ENCODE results near the gene UVRAG.

UVRAG gene

DNA sequence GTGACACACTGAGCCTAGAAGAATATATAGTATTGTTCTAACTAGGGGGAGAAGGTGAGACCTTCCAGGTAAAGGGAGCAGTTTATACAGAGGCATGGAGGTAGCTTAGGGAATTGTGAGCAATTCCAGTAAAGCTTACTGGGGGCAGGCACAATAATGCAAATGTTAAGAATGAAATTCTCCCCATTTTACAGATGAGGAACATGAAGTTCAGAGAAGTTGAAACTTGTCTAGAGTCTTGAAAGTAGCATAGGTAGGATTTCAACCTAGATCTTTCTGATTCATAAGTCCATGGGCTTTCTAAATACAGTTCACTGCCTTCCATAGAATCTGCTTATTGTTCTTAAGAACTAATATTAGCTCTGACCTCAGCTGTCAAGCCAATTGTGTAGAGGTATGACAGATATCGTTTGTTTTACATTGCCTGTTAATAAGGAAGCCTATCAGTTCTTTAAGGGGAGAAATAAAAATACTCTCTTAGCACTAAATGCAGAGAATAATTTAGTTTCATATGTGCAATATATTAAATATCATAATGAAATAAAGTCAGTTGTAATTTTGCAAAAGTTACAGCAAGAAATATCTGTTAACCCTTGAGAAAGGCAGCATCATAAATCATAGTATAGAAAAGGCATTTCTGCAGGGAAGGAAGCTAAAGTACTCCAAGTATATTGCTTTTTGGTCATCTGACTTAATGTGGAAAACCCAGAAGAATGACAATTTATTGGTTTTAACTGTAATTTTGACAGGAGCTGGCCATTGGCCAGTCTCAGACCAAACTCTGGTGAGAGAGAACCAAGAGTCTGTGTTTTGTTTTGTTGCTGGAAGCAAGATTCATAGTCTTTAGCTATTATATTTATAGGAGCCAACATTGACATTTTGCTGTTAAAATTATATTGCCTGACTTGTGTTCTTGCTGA lies 181.8 kb downstream of the UVRAG start:
- DNase-seq (ENCODE audit: low read depth), result no peak
- H3K4me3 ChIP-seq (ENCODE audit: low read depth, low read length), result no peak overlapping the region
- TF ChIP-seq, protein P1, sequence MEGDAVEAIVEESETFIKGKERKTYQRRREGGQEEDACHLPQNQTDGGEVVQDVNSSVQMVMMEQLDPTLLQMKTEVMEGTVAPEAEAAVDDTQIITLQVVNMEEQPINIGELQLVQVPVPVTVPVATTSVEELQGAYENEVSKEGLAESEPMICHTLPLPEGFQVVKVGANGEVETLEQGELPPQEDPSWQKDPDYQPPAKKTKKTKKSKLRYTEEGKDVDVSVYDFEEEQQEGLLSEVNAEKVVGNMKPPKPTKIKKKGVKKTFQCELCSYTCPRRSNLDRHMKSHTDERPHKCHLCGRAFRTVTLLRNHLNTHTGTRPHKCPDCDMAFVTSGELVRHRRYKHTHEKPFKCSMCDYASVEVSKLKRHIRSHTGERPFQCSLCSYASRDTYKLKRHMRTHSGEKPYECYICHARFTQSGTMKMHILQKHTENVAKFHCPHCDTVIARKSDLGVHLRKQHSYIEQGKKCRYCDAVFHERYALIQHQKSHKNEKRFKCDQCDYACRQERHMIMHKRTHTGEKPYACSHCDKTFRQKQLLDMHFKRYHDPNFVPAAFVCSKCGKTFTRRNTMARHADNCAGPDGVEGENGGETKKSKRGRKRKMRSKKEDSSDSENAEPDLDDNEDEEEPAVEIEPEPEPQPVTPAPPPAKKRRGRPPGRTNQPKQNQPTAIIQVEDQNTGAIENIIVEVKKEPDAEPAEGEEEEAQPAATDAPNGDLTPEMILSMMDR (IDR thresholded peaks at IDR 0.05; ENCODE audit: control insufficient read depth, extremely low read depth, insufficient read depth), result no peak

DNA sequence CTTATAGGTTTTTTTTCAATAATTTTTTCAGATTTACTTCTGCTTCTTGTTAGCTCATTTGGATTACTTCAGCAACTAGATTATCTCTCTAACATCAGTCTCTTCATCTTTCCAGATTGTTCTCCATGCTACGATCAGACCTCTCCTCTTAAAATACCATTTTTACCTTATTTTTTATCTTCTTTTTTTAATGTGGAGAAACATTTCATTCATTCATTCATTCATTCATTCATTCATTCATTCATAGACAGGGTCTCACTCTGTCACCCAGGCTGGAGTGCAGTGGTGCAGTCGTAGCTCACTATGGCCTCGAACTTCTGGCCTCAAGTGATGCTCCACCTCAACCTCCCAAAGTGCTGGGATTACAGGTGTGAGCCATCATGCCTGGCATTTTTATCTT lies 189.4 kb downstream of the UVRAG start:
- TF ChIP-seq, protein P1 (IDR thresholded peaks at IDR 0.05; ENCODE audit: control insufficient read depth, extremely low read depth, insufficient read depth), result no peak
- DNase-seq (ENCODE audit: low read depth), result no peak
- no peak overlapping the region for H3K4me3 ChIP-seq (ENCODE audit: low read depth, low read length)

DNA sequence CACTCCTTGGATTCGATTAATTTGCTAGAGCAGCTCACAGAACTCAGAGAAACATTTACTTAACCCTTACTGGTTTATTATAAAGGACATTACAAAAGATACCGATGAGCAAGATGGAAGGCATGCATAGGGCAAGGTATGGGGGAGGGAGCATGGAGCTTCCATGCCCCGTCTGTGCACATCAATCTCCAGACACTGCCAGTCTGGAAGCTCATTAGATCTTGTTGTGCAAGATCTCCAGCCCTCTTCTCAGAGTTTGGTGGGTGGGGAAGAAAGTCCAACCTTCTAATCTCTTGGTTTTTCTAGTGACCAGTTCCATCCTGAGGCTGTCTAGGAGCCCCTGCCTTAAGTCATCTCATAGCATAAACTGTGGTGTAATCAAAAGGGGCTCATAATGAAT lies 190.7 kb downstream of the UVRAG start:
- no peak for DNase-seq (ENCODE audit: low read depth)
- TF ChIP-seq, protein P1 (IDR thresholded peaks at IDR 0.05; ENCODE audit: control insufficient read depth, extremely low read depth, insufficient read depth), result no peak

DNA sequence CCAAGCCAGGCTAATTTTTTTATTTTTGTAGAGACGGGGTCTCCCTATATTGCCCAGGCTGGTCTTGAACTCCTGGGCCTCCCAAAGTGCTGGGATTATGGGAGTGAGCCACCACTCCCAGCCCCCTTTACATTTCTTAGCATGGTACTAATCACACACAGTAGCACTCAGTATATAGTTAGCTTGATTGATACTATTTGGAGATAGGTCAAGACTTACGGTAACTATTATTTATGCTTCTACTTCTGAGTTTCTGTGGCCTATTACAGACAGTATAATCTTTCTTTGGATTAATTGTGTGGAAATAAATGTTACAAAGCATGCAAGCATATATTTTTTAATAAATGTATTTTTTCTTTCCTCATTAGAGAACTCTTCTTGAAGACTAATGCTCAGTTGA lies 192.2 kb downstream of the UVRAG start:
- TF ChIP-seq, protein P1 (IDR thresholded peaks at IDR 0.05; ENCODE audit: control insufficient read depth, extremely low read depth, insufficient read depth), result no peak
- no peak for DNase-seq (ENCODE audit: low read depth)
- no peak overlapping the region for H3K4me3 ChIP-seq (ENCODE audit: low read depth, low read length)

More for the DNA sequence above, 190.7 kb downstream of the UVRAG start:
- H3K4me3 ChIP-seq (ENCODE audit: low read depth, low read length), result no peak overlapping the region

DNA sequence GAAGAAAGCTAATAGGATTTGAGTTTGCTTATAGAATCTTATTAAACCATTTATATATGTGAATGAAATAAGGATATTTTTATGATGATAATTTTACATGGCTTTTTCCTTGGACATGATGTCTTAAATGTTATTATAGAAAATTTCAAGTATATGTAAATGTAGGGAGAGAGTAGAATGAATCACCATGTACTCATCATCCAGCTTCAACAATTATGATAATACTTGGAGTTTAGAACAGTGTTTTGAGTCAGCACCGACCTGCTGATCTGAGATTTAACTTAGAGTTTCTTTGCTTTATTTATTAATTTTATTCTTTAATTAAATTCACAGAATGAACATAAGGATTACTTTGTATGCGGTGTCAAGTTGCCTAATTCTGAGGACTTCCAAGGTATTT lies 193.5 kb downstream of the UVRAG start:
- TF ChIP-seq, protein P1 (IDR thresholded peaks at IDR 0.05; ENCODE audit: control insufficient read depth, extremely low read depth, insufficient read depth), result no peak
- DNase-seq (ENCODE audit: low read depth), result no peak

DNA sequence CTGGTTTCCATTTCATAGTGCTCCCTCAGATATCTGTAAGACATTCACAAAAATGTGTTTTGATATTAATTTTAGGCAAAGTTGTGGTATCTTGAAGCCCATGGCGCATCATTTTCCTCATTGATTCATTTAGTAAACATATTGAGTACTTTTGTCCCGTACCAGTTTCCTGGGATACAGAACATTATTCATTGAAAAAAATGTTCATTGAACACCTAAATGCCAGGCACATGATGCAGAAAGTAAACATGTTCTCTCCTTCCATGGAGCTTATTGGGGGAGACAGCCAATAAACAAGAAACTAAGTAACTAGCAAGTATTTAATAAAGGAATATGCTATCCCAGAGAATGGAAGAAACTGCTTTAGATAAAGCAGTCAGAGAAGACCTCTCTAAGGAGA lies 195.0 kb downstream of the UVRAG start:
- H3K4me3 ChIP-seq (ENCODE audit: low read depth, low read length), result no peak overlapping the region
- DNase-seq (ENCODE audit: low read depth), result no peak
- TF ChIP-seq, protein P1 (IDR thresholded peaks at IDR 0.05; ENCODE audit: control insufficient read depth, extremely low read depth, insufficient read depth), result no peak

More for the DNA sequence above, 193.5 kb downstream of the UVRAG start:
- no peak overlapping the region for H3K4me3 ChIP-seq (ENCODE audit: low read depth, low read length)

All from LNCaP clone FGC (cell line).